DMS53 (cell line): ENCODE measurements around the gene MYH14.

Experiments
- DNase-seq: peaks from one replicate; lab custom pipeline; 2025; lab: John Stamatoyannopoulos, UW

Gene MYH14

GRCh38 chr19:50261446-50261970, 58.1 kb downstream of the MYH14 start:
- no peak for DNase-seq

DNA sequence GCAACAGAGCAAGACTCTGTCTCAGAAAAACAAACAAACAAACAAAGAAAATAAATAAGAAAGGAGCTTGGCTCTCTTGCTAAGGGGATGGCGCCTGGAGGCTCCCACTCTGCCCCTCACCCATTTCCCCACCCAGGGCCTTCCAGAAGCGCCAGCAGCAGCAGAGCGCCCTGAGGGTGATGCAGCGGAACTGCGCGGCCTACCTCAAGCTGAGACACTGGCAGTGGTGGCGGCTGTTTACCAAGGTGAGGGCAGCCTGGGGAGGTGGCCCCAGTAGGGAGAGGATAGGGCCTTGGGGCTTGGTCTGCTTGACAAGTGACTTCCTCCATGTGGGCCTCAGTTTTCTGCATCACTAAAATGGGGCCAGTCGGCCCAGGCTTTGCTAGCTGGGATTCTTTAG, 59.8 kb downstream of the MYH14 start:
- DNase-seq: no peak

GRCh38 chr19:50264483-50265186, 61.2 kb downstream of the MYH14 start:
- DNase-seq: peak; percentile 9

DNA sequence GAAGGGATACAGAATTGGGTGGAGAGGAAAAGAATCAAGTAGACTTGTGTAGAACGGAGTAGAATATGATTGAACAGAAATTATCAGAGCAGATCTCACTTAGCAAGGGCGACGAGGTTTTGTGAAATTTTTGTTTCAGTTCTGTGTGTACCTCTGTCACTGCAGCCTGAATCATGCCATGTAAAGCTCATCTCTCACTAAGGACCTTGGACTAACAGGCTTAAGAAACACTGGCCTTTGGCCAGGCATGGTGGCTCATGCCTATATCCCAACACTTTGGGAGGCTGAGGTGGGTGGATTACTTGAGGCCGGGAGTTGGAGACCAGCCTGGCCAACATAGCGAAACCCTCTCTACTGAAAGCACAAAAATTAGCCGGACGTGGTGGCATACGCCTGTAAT, 62.6 kb downstream of the MYH14 start:
- DNase-seq: no peak

GRCh38 chr19:50266896-50267295, 63.5 kb downstream of the MYH14 start:
- DNase-seq: peak; percentile 12

DNA sequence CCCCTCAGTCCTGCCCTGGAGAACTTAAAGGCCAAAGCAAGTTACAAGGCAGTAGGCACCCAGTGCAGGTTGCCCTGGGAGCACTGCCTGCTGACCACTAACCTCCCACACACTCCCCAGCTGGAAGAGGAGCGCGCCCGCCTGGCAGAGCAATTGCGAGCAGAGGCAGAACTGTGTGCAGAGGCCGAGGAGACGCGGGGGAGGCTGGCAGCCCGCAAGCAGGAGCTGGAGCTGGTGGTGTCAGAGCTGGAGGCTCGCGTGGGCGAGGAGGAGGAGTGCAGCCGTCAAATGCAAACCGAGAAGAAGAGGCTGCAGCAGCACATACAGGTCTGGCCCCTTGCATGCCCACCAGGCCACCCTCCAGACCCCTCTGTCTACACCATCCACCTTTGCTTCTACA, 64.6 kb downstream of the MYH14 start:
- no peak for DNase-seq

DNA sequence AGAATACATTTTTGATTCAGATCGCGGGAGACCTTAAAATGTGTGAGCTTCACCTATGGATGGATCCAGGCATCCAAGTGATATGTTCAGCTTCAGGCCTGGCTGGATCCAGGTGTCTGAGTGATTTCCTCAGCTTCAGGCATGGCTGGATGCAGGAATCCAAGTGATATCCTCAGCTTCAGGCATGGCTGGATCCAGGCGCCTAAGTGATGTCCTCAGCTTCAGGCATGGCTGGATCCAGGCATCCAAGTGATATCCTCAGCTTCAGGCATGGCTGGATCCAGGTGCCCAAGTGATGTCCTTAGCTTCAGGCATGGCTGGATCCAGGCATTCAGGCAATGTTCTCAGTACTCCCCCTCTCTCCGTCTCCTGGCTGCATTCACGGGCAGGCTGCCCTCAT, 65.1 kb downstream of the MYH14 start:
- DNase-seq: no peak

DNA sequence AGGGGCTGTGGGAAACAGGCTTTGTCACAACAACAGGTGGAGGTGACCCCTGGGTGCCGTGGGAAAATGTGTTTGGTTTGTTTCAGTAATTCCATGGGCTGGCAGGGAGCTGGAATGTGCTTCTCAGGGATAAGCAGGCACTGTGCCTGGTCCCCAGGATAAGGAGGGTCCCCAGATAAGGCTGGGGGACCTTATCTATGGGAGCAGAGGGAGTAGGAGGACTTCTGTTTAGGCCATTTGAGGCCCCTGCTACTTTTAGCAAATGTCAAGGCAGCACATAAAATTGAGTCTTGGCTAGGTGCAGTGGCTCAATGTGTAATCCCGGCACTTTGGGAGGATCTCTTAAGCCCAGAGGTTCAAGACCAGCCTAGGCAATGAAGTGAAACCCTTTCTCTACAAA, 66.2 kb downstream of the MYH14 start:
- DNase-seq: no peak

DNA sequence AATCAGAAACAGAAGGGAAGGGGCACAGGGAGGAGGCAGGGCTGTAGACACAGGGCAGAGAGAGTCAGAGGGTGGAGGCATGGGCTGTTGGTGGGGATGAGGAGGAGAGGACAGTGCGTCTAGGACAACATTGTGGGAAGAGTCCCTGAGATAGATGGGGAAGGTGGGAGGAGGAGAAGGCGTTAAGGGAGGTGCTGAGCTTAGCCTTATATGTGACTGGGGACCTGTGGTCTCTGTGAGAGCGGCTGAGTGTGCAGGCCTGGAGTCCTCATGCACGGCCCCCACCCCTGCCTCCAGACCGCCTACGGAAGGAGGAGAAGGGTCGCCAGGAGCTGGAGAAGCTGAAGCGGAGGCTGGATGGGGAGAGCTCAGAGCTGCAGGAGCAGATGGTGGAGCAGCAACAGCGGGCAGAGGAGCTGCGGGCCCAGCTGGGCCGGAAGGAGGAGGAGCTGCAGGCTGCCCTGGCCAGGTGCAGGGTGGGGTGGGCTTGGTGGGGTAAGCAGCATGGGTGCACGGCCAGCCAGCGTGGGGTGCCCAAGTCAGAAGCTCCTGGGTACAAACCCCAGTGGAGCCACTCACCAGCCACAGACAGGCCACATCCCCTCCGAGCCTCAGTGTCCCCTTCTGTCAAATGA, 69.0 kb downstream of the MYH14 start:
- DNase-seq: no peak

GRCh38 chr19:50273821-50274220, 70.4 kb downstream of the MYH14 start:
- DNase-seq: no peak

- DNase-seq: no peak
These were observed 72.4 kb downstream of the MYH14 start for GRCh38 chr19:50275577-50276368.

- DNase-seq: no peak
These were observed 73.1 kb downstream of the MYH14 start for GRCh38 chr19:50276370-50277063.

DNA sequence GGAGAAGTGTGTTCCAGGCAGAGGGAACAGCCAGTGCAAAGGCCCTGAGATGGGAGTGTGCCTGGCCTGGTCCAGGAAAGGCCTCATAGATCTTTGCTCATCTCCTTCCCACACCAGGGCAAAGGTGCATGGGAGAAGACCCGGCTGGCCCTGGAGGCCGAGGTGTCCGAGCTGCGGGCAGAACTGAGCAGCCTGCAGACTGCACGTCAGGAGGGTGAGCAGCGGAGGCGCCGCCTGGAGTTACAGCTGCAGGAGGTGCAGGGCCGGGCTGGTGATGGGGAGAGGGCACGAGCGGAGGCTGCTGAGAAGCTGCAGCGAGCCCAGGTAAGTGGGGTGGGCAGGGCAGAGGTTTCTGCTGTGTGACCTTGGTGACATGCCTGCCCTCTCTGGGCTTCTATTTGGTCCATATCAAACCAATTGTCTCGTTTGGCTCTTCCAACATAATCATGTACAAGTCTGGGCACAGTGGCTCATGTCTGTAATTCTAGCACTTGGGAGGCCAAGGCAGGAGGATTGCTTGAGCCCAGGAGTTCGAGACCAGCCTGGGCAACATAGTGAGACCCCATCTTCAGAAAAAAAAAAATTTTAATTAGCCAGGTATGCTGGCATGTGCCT, 74.7 kb downstream of the MYH14 start:
- DNase-seq: no peak

GRCh38 chr19:50280074-50280473, 76.7 kb downstream of the MYH14 start:
- DNase-seq: no peak

DNA sequence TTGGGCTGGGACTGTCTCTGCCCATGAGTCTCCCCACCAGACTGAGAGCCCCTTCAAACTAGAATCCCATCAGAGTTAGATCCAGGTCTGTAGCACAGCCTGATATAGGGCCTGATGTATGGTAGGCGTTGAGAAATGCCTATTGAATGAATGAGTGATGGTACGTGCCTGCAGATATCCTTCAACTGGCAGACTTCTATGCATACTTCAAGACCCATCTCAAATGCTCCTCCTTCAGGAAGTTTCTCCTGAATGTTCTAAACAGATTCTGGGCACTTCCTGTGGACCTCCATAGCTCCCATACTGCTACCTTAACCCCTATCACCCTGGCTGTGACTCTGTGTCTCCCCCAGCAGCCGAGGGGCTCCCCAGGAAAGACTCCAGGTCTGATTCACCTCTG, 77.6 kb downstream of the MYH14 start:
- DNase-seq: no peak

GRCh38 chr19:50281491-50281890, 78.1 kb downstream of the MYH14 start:
- no peak for DNase-seq

GRCh38 chr19:50285833-50286232, 82.4 kb downstream of the MYH14 start:
- no peak for DNase-seq

GRCh38 chr19:50286443-50286842, 83.0 kb downstream of the MYH14 start:
- no peak for DNase-seq

DNA sequence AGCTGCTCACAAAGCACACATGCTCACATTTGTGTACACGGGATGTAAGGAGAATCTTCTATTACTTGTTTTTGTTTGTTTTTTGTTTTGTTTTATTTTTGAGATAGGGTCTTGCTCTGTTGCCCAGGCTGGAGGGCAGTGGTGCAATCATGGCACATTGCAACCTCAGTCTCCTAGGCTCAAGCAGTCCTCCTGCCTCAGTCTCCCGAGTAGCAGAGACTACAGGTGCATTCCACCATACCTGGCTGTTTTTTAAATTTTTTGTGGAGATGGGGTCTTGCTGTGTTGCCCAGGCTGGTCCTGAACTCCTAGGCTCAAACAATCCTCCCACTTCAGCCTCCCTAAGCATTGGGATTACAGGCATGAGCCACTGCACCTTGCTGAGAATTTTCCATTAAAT, 83.9 kb downstream of the MYH14 start:
- DNase-seq: no peak

DNA sequence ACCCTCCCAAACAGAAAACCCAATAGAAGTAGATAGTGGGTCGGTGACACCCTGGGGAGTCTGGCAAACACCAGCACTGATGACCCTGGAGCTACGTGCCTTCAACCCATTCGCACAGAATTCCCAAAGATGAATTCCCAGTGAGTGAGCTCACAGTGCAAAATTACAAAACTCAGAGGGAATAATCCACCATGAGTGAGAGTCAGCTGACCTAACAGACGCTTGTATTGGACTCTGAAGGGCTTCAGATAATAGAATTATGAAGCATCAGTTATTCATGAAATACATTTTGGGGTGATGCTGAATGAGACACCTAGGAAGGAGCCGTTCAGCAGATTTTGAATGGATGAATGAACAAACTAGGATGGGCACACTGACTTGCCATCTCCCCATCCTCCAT, 85.5 kb downstream of the MYH14 start:
- no peak for DNase-seq

DNA sequence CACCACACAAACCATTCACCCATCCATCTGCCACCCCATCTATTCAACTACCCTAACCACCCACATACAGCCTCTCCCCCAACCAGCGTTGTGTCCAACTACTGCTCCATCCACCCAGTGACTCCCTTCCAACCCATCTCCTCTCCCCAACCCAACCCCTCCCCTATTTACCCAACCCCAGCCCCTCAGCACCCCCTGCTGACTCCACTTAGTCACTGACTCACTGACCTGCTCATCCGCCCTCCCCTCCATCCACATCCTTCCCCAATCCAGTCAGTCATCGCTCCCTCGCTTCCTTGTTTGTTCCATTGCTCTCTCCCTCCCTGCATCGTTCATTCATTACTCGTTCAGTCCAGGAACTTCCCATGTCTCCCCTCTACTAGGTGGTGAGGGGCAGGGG, 86.6 kb downstream of the MYH14 start:
- no peak for DNase-seq

DNA sequence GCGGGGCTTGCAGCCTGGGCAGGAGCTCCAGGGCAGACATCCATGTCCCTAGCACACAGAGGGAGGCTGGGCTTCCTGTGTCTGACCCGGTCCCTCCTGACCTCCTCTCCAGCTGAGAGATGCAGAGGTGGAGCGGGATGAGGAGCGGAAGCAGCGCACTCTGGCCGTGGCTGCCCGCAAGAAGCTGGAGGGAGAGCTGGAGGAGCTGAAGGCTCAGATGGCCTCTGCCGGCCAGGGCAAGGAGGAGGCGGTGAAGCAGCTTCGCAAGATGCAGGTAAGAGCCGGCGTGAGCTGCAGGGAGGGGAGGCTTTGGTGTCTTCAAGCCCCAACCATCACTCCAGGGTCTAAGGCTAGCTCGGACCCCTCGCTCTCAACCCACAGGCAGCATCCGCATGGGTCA, 87.4 kb downstream of the MYH14 start:
- DNase-seq: no peak
